ENCODE data around the gene STK35. TPM values are rescaled to one million over a fixed set of nuclear protein-coding genes. Genes with fewer than 3 reads are reported as not detected.

STK35 gene
- total RNA-seq, 1 donor from 2014 or later: 20.7 TPM

- Mint-ChIP-seq H3K36me3 (ENCODE audit: low read depth) (no peaks in the 10 kb centered on the region), H3K9me3 (no peaks in the 10 kb centered on the region), H3K4me3 (no peak overlapping the region), H3K4me1 (ENCODE audit: low read depth) (peaks cover 7% of the 10 kb centered on the region), H3K27me3 (ENCODE audit: insufficient read depth) (no peaks in the 10 kb centered on the region), H3K27ac (no peak overlapping the region)
- no peak for DNase-seq (ENCODE audit: low spot score)
- intact Hi-C loops (cut with micrococcal nuclease): no loop called here
Measured at GRCh38 chr20:2142649-2143048, 41.0 kb downstream of the STK35 start.

GRCh38 chr20:2143594-2143993 lies 42.0 kb downstream of the STK35 start:
- Mint-ChIP-seq H3K27ac (no peak overlapping the region), H3K4me3 (no peak overlapping the region), H3K36me3 (ENCODE audit: low read depth) (no peaks in the 10 kb centered on the region), H3K27me3 (ENCODE audit: insufficient read depth) (no peaks in the 10 kb centered on the region), H3K4me1 (ENCODE audit: low read depth) (peaks cover 7% of the 10 kb centered on the region), H3K9me3 (no peaks in the 10 kb centered on the region)
- intact Hi-C loops (cut with micrococcal nuclease): no loop called here
- no peak for DNase-seq (ENCODE audit: low spot score)

DNA sequence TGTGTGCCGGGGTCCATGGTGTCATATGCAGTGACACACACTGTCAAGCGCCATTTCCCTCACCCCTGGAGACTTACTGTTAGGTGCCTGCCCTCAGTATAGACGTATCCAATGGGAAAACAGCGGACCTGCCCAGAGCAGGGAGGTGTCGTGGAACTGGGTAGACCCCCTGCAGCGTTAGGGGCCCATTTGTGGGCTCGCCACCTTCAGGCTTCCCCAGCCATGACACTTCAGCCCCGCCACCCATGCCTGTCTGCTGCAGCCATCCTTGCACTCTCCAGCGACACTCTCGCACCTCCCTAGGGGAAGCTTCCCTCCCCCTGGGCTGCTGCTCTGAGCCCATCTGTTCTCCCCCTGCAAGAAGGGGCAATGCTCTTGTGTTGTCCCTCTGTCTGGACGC lies 43.2 kb downstream of the STK35 start:
- Mint-ChIP-seq H3K27me3 (ENCODE audit: insufficient read depth) (no peaks in the 10 kb centered on the region), H3K4me3 (no peak overlapping the region), H3K36me3 (ENCODE audit: low read depth) (no peaks in the 10 kb centered on the region), H3K9me3 (no peaks in the 10 kb centered on the region), H3K4me1 (ENCODE audit: low read depth) (peaks cover 7% of the 10 kb centered on the region), H3K27ac (no peak overlapping the region)
- DNase-seq (ENCODE audit: low spot score): no peak
- intact Hi-C loops (cut with micrococcal nuclease): no loop called here

- Mint-ChIP-seq H3K36me3 (ENCODE audit: low read depth) (no peaks in the 10 kb centered on the region), H3K9me3 (no peaks in the 10 kb centered on the region), H3K4me3 (no peak overlapping the region), H3K27ac (no peak overlapping the region), H3K27me3 (ENCODE audit: insufficient read depth) (no peaks in the 10 kb centered on the region), H3K4me1 (ENCODE audit: low read depth) (peaks cover 7% of the 10 kb centered on the region)
- no peak for DNase-seq (ENCODE audit: low spot score)
- intact Hi-C loops (cut with micrococcal nuclease): no loop called here
Measured at GRCh38 chr20:2145376-2145775, 43.7 kb downstream of the STK35 start.

DNA sequence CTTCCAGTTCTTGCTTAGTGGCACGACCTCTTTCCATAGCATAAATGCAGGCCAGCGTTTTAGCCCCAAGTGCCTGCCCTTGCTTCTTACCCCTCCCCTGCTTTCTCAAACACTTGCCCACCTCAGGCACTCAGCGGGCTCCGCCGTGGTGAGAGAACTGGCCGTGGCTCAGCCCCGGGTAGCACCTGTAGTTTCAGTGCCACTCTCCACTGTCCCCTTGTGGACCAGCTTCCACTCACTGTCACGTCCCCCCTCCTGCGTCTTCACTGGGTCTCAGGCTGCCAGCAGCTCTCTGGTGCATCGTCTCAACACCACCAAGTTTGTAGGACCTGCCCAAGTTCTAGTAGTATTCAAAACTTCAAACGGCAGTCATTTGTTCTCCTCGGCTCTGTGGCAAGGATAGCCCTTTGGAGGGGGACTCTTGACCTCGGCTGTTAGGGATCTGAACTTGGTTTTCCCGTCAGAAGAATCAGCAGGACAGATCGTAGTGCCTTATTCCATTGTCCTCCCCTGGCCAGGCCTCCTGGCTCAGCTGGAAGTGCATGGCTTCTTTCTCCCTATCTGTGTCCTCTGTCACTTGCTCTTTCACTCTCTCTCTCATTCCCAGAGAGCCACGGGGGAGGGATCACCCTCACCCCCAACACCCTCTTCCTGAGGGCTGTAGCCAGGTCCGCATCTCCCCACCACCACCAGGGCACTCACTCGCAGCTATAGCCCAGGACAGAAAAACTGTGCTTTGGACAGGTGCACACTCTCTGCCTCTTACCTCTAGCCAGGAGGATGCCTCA lies 44.6 kb downstream of the STK35 start:
- H3K9me3 Mint-ChIP-seq: no peaks in the 10 kb centered on the region
- H3K4me1 Mint-ChIP-seq (ENCODE audit: low read depth): peaks cover 7% of the 10 kb centered on the region
- no peak overlapping the region for H3K27ac Mint-ChIP-seq
- H3K4me3 Mint-ChIP-seq: no peak overlapping the region
- no peaks in the 10 kb centered on the region for H3K36me3 Mint-ChIP-seq (ENCODE audit: low read depth)
- no peaks in the 10 kb centered on the region for H3K27me3 Mint-ChIP-seq (ENCODE audit: insufficient read depth)
- no peak for DNase-seq (ENCODE audit: low spot score)
- intact Hi-C loops (cut with micrococcal nuclease): no loop called here

GRCh38 chr20:2149507-2149906 lies 47.9 kb downstream of the STK35 start:
- Mint-ChIP-seq H3K9me3 (no peaks in the 10 kb centered on the region), H3K36me3 (ENCODE audit: low read depth) (no peaks in the 10 kb centered on the region), H3K27me3 (ENCODE audit: insufficient read depth) (no peaks in the 10 kb centered on the region), H3K4me1 (ENCODE audit: low read depth) (no peaks in the 10 kb centered on the region), H3K4me3 (no peak overlapping the region), H3K27ac (no peak overlapping the region)
- DNase-seq (ENCODE audit: low spot score): no peak
- intact Hi-C loops (cut with micrococcal nuclease): no loop called here

GRCh38 chr20:2150660-2151059 lies 49.0 kb downstream of the STK35 start:
- DNase-seq (ENCODE audit: low spot score): no peak
- Mint-ChIP-seq H3K27ac (no peak overlapping the region), H3K9me3 (no peaks in the 10 kb centered on the region), H3K4me3 (no peak overlapping the region), H3K36me3 (ENCODE audit: low read depth) (no peaks in the 10 kb centered on the region), H3K4me1 (ENCODE audit: low read depth) (no peaks in the 10 kb centered on the region), H3K27me3 (ENCODE audit: insufficient read depth) (no peaks in the 10 kb centered on the region)
- intact Hi-C loops (cut with micrococcal nuclease): no loop called here

DNA sequence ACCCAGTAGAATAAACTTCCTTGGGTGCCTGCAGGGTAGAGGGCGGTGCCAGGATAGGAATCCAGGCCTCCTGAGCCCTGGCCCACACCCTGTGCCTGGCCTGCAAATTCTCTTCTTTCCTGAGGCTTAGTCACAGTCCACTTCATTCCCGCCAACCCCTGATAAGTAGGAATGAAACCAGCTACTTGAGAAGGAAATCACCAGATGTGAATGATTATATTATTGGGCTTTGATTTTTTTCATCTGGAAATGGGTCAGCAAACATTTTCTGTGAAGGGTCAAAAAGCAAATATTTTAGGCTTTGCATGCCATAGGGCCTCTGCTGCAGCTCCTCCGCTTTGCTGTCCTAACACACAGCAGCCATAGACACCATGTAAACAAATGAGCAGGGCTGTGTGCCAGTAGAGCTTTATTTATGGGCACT lies 50.2 kb downstream of the STK35 start:
- DNase-seq (ENCODE audit: low spot score): no peak
- H3K4me1 Mint-ChIP-seq (ENCODE audit: low read depth): no peaks in the 10 kb centered on the region
- intact Hi-C loops (cut with micrococcal nuclease): no loop called here

GRCh38 chr20:2152317-2152716 lies 50.7 kb downstream of the STK35 start:
- Mint-ChIP-seq H3K27ac (no peak overlapping the region), H3K4me3 (no peak overlapping the region), H3K27me3 (ENCODE audit: insufficient read depth) (no peaks in the 10 kb centered on the region), H3K4me1 (ENCODE audit: low read depth) (no peaks in the 10 kb centered on the region), H3K36me3 (ENCODE audit: low read depth) (no peaks in the 10 kb centered on the region), H3K9me3 (no peaks in the 10 kb centered on the region)
- no peak for DNase-seq (ENCODE audit: low spot score)
- intact Hi-C loops (cut with micrococcal nuclease): no loop called here

More for the DNA sequence above, 50.2 kb downstream of the STK35 start:
- Mint-ChIP-seq H3K27ac (no peak overlapping the region), H3K9me3 (no peaks in the 10 kb centered on the region), H3K4me3 (no peak overlapping the region), H3K36me3 (ENCODE audit: low read depth) (no peaks in the 10 kb centered on the region), H3K27me3 (ENCODE audit: insufficient read depth) (no peaks in the 10 kb centered on the region)

DNA sequence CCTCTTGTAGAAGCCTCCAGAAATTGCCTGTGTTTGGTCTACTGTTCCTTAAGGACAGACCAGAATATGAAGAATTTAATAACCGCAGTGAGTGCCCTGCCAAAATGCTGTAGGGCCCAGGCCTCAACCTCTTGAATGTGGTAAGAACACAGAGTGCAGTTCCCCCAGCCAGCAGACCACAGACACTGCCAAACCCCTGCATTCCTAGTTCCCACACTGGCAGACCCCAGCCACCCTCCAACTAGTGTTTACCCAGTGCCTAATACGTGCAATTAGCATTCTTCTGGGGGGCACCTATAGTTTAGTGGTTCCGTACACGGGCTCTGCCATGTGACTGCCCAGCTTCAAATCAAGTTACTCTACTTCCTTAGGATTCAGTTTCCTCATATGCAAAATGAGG lies 51.7 kb downstream of the STK35 start:
- Mint-ChIP-seq H3K27ac (no peak overlapping the region), H3K4me1 (ENCODE audit: low read depth) (no peaks in the 10 kb centered on the region), H3K4me3 (no peak overlapping the region), H3K9me3 (no peaks in the 10 kb centered on the region), H3K36me3 (ENCODE audit: low read depth) (no peaks in the 10 kb centered on the region), H3K27me3 (ENCODE audit: insufficient read depth) (no peaks in the 10 kb centered on the region)
- DNase-seq (ENCODE audit: low spot score): no peak
- intact Hi-C loops (cut with micrococcal nuclease): no loop called here

GRCh38 chr20:2156224-2156623 lies 54.6 kb downstream of the STK35 start:
- H3K9me3 Mint-ChIP-seq: no peaks in the 10 kb centered on the region
- H3K27me3 Mint-ChIP-seq (ENCODE audit: insufficient read depth): no peaks in the 10 kb centered on the region
- no peaks in the 10 kb centered on the region for H3K4me1 Mint-ChIP-seq (ENCODE audit: low read depth)
- H3K36me3 Mint-ChIP-seq (ENCODE audit: low read depth): no peaks in the 10 kb centered on the region
- DNase-seq (ENCODE audit: low spot score): no peak
- no peak overlapping the region for H3K27ac Mint-ChIP-seq
- H3K4me3 Mint-ChIP-seq: no peak overlapping the region
- intact Hi-C loops (cut with micrococcal nuclease): no loop called here

DNA sequence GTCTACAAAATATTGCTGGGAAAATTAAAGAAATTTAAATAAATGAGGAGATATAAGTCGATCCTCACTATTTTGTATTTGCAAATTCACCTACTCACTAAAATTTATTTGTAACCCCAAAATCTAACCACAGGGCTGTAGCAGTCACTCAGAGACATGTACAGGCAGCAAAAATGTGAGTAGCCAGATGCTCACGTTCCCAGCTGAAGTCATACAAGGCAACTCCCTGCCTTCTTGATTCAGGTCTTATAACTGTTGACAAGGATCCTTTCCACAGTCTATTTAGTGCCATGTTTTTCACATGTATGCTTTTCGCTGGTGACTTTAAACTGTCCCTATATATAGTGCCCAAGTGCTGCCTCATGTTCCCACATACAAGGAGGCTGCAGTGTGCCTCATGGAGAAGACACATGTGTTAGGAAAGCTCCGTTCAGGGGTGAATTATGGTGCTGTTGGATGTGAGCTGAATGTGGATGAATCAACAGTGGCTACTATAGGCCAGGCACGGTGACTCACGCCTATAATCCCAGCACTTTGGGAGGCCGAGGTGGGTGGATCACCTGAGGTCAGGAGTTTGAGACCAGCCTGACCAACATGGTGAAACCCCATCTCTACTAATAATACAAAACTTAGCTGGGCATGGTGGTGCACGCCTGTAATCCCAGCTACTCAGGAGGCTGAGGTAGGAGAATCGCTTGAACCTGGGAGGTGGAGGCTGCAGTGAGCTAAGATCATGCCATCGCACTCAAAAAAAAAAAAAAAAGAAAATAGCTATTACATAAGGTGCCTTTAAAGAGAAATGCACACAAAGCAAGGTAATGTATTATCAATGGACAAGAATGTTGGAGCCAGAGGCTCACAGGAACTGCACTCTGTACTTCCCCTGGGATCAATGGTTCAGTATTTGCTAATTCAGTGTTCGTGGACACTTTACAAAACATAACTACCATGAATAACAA lies 55.3 kb downstream of the STK35 start:
- DNase-seq (ENCODE audit: low spot score): no peak

GRCh38 chr20:2162125-2162822 lies 60.6 kb downstream of the STK35 start:
- no peak for DNase-seq (ENCODE audit: low spot score)
- intact Hi-C loops (cut with micrococcal nuclease): no loop called here
- Mint-ChIP-seq H3K36me3 (ENCODE audit: low read depth) (no peaks in the 10 kb centered on the region), H3K27ac (no peak overlapping the region), H3K9me3 (no peaks in the 10 kb centered on the region), H3K27me3 (ENCODE audit: insufficient read depth) (peaks cover 2% of the 10 kb centered on the region), H3K4me1 (ENCODE audit: low read depth) (no peaks in the 10 kb centered on the region), H3K4me3 (no peak overlapping the region)

More for the DNA sequence above, 55.3 kb downstream of the STK35 start:
- no peak overlapping the region for H3K27ac Mint-ChIP-seq
- H3K27me3 Mint-ChIP-seq (ENCODE audit: insufficient read depth): no peaks in the 10 kb centered on the region
- no peaks in the 10 kb centered on the region for H3K9me3 Mint-ChIP-seq
- H3K36me3 Mint-ChIP-seq (ENCODE audit: low read depth): no peaks in the 10 kb centered on the region
- H3K4me3 Mint-ChIP-seq: no peak overlapping the region
- H3K4me1 Mint-ChIP-seq (ENCODE audit: low read depth): no peaks in the 10 kb centered on the region
- intact Hi-C loops (cut with micrococcal nuclease): no loop called here

Data from activated T-helper 1 cell treated with anti-CD3 and anti-CD28 coated beads, Interleukin-12 subunit alpha, Interleukin-12 subunit beta, Interleukin-2, Interleukin-4 antibody, amounts not matched to agents 30 ng/mL and 10 ng/mL and 1 ng/mL, durations not matched to agents 14 hours and 24 hours and 36 hours (primary cell).